T-helper 9 cell (primary cell): Measurements from ENCODE around the gene TRIP10.

Source experiments
- DNase-seq: peaks from one replicate; pipeline ENCODE4 v3.0.0-alpha.2; 2020

The TRIP10 gene

DNA sequence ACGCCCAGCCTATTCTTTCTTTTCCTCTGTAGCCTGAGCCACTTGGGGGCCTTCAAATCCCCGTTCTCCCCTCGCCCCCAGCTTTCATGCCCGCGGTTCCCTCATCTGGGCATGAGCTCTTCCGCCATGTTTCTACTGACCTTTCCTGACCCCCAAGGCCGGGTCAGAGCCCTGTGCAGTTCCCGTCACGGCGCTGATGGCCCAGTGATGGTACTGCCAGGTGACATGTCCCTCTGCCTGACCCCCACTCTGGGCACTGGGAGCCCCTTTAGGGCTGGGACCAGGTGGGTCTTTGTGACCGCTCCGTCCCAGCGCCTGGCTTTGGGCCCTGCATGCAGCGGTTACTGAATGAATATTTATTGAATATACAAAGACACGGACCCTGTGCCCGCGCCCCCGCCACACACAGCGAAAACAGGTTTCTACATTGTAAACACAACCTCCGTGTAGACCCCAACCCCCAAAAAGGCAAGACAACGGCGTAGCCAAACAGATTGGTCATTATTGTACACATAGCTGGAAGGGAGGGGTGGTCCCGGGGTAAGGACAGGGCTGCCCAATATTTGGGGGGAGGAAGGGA lies 9.8 kb upstream of the TRIP10 start:
- no peak for DNase-seq

GRCh38 chr19:6730153-6730804 lies 9.2 kb upstream of the TRIP10 start:
- peak; percentile 21 for DNase-seq

GRCh38 chr19:6730941-6731670 lies 8.4 kb upstream of the TRIP10 start:
- DNase-seq: no peak

DNA sequence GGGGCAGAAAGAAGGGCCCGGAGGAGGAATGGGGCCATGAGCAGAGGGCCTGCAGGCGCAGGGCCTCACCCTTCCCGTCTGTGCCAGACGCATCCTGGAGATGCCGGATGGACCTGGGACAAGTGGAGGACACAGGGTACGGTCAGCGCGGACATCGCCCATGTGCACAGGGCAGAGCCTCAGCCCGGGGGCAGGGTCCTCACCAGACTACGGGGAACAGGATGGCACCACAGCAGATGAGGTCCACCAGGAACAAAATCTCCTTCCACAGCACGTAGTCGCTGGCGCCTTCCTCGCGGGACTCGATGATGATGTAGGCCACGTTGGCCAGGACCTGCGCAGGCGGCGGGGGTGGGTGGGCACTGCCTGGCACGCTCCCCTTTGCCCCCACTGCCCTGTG lies 7.7 kb upstream of the TRIP10 start:
- DNase-seq: no peak

DNA sequence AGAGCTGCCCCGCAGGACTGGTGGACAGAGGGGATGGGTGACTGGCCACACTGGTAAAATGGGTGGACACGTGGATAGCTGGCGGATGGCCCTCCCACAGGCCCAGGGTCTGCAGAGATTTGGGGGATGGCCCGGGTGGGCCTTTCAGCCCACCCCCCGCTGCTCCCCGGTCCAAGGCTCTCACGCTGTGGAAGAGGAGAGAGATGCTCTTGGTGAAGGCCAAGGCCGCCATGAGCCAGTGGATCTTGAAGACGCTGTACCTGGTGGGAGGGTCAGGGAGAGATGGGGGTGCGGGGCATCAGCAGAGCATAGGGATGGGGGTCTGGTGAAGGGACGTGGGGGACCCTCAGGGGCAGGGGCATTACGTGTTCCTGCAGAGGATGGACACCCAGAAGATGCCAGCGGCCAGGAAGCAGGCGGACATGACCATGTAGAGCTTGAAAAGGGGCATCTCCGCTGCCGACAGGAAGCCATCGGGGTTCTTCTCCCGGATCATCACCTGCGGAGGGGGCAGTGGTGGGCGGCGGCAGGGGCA lies 6.6 kb upstream of the TRIP10 start:
- DNase-seq: no peak

- DNase-seq: no peak
These were observed 6.0 kb upstream of the TRIP10 start for GRCh38 chr19:6733338-6734095.

- no peak for DNase-seq
These were observed 5.3 kb upstream of the TRIP10 start for GRCh38 chr19:6734096-6734696.

DNA sequence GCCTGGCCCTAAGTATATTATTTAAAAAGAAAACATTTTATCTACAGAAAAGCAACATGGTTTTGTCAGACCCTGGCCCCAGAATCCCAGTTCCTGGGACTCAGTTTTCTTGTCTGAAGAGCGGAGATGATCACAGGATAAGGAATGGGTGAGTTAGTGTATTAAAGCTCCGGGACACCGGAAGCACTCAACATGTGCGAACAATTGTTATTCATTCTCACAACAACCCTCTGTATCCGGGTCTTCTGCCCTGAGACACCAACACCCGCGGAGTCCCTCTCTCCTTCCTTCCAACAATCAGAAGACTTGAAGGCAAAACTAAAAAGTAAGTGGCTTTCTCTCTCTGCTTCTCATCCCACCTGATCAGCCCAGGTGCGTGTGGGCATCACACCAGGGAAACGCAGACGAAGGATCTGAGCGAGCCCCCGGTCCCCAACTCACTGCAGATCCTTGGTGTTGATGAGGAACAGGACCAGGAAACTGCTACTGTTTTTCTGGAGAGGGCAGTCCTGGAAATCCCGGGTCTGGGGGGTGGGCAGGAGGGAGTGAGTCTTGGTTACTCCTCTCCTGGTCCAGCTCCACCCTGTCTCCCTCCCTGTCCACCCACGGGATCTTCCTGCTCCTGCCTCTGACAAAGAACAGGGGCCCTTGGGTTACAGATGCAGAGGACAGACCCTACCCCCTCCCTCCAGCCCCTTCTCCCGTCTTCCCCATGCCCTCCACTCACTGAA lies 4.1 kb upstream of the TRIP10 start:
- DNase-seq: no peak

GRCh38 chr19:6736169-6736916 lies 3.1 kb upstream of the TRIP10 start:
- peak; percentile 45 for DNase-seq

GRCh38 chr19:6736917-6737283 lies 2.6 kb upstream of the TRIP10 start:
- DNase-seq: no peak

DNA sequence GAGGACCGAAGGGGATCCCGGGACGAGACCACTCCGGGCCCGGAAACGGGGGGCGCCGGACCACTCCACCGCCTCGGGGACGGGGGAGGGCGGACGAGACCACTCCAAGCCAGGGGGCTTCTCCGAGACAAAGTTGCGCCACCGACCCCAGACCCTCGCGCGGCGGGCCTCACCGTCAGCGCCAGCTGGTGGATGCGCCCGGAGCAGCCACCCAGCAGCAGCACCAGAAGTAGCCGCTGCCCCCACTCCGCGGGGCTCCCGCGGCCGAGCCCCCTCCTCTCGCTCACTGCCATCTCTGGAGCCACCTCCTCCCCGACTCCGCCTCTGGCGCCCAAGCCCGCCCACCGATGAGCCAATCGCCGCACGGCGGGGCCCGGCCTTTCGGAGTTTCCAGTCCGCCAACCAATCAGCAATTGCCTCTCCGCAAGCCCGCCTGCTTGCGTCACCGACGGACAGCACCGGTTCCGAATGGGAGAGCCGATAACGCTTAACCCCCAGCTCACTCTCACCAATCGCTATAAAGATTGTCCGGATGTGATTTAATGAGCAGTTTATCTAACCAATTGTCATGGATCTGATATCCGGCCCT lies 2.1 kb upstream of the TRIP10 start, which contains the start of gene GPR108:
Gene GPR108, minus strand, starts transcription at position 297 of the 589 bp plus-strand sequence. Its CDS starts 4 bp downstream, at position 293.
- DNase-seq: peak; percentile 97

GRCh38 chr19:6737873-6738786 lies 1.4 kb upstream of the TRIP10 start:
- peak; percentile 57 for DNase-seq

- peak; percentile 17 for DNase-seq
These were observed 592 bp upstream of the TRIP10 start for GRCh38 chr19:6738787-6739389.

GRCh38 chr19:6739883-6740588 lies 556 bp downstream of the TRIP10 start:
- peak; percentile 19 for DNase-seq

DNA sequence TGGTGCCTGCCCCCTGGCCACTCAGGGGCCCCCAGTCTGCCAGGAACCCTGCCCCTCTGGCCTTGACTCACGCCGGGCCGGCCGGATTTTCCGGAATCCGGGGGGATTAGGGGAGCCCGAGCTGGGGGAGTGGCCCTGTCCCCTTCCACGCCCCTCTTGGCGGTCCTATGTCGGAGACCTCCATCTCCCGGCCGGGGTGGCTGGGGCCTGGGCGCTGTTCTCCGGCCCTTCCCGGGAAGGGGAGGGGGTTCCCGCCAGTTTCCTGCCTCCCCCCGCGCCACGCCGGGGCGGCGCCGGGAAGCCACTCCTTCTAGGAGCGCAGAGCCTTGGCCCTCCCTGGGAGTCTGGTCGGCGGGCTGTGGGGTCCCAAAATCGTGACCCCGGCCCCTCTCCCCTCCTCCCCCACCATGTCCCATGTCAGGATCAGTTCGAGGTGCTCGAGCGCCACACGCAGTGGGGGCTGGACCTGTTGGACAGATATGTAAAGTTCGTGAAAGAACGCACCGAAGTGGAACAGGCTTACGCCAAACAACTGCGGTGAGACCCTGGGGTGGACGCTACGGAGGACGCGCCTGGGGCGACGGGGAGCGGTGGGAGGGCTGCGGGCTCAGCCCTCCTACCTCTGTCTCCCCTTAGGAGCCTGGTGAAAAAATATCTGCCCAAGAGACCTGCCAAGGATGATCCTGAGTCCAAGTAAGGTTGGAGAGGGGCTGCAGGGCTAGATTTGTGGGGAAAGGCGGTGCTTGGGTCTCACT lies 1.3 kb downstream of the TRIP10 start:
- DNase-seq: peak; percentile 16

- DNase-seq: no peak
These were observed 3.6 kb downstream of the TRIP10 start for GRCh38 chr19:6743066-6743465.

GRCh38 chr19:6743714-6744380 lies 4.4 kb downstream of the TRIP10 start:
- DNase-seq: no peak
